Peyer's patch (tissue), 4 donors: Measurements from ENCODE around the gene PDE10A. TPM values are rescaled to one million over a fixed set of nuclear protein-coding genes. Genes with fewer than 3 reads are reported as not detected.

ENCODE experiments used
- DNase-seq, 3 donors: peaks; one replicate each; pipeline ENCODE4 v3.0.0-alpha.2; 2017 to 2019
- H3K27ac ChIP-seq, 4 donors: fragments of 200-600 bp; sonication (generic); one replicate each; pipeline ENCODE4 v1.5.1; 2016 to 2019
- H3K27me3 ChIP-seq, 2 donors: fragments of 200-600 bp; sonication (generic); one replicate each; pipeline ENCODE4 v1.5.1; 2019
- H3K36me3 ChIP-seq, 3 donors: fragments of 200-600 bp; sonication (generic); one replicate each; pipeline ENCODE4 v1.5.1; 2016 to 2019
- H3K4me1 ChIP-seq, 4 donors: fragments of 200-600 bp; sonication (generic); one replicate each; pipeline ENCODE4 v1.5.1; 2016 to 2019
- H3K4me3 ChIP-seq, 4 donors: fragments of 200-600 bp; sonication (generic); 1 replicate in 3 of 4; 2 replicates in 1 of 4; pipeline ENCODE4 v1.5.1; 2016 to 2019; ENCODE audit warnings: mild to moderate bottlenecking in 1 of 4
- H3K9me3 ChIP-seq, 4 donors: fragments of 200-600 bp; sonication (generic); one replicate each; pipeline ENCODE4 v1.5.1; 2016 to 2019; ENCODE audit warnings: mild to moderate bottlenecking in 1 of 4
- POLR2A ChIP-seq, 2 donors: fragments of 450-650 bp; IDR thresholded peaks; one replicate each; pipeline ENCODE4 v1.5.1; 2017; ENCODE audit warnings: antibody characterized with exemption in 2 of 2, mild to moderate bottlenecking in 2 of 2, moderate library complexity in 2 of 2
- total RNA-seq, 4 donors: library from RNA; depleted of rRNA; stranded (reverse); fragments of >200 nt; gene quantifications; one replicate each; pipeline ENCODE4 v1.1.0, GENCODE V29; 2016
- TF ChIP-seq, protein P1 (sequence below), 6 experiments: fragments of 450-650 bp in 4 of 6; fragments of 200-600 bp in 2 of 6; sonication (generic) in 1 of 6; IDR thresholded peaks; one replicate each; pipeline ENCODE4 v1.5.1; 2017 to 2019; ENCODE audit warnings: antibody characterized with exemption in 6 of 6, mild to moderate bottlenecking in 3 of 6, moderate library complexity in 1 of 6

Gene PDE10A
- total RNA-seq, 4 donors from 2014 or later = 0.35 to 8.8 (median 6.0) TPM

DNA sequence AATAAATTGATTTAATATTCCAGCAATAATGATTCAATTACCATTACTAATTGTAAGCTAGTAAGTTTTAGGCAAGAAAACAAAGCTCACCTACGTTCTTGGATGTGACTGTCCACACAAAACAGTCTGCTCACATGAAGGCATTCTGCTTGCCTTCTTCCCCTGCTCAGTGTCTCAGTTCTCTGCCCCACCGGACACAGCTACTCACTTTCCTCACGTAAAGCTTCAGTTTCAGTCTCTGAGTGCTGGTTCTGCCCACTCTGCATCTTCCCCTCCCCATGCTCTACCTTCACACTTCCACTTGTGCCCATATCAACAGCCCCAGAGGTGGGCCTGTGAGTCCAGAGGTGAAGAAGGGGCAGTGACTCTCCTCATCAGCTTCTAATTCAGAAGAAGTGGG lies 279.7 kb downstream of the PDE10A start:
- Histone ChIP-seq H3K4me3 (no peak overlapping the region), H3K27me3 (no peaks in the 10 kb centered on the region), H3K36me3 (no peaks in the 10 kb centered on the region), H3K9me3 (no peaks in the 10 kb centered on the region), H3K27ac (no peak overlapping the region), H3K4me1 (no peaks in the 10 kb centered on the region)
- no peak for DNase-seq
- TF ChIP-seq, protein P1, sequence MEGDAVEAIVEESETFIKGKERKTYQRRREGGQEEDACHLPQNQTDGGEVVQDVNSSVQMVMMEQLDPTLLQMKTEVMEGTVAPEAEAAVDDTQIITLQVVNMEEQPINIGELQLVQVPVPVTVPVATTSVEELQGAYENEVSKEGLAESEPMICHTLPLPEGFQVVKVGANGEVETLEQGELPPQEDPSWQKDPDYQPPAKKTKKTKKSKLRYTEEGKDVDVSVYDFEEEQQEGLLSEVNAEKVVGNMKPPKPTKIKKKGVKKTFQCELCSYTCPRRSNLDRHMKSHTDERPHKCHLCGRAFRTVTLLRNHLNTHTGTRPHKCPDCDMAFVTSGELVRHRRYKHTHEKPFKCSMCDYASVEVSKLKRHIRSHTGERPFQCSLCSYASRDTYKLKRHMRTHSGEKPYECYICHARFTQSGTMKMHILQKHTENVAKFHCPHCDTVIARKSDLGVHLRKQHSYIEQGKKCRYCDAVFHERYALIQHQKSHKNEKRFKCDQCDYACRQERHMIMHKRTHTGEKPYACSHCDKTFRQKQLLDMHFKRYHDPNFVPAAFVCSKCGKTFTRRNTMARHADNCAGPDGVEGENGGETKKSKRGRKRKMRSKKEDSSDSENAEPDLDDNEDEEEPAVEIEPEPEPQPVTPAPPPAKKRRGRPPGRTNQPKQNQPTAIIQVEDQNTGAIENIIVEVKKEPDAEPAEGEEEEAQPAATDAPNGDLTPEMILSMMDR (IDR thresholded peaks at IDR 0.05) = no peak
- no peak for TF ChIP-seq POLR2A (IDR thresholded peaks at IDR 0.05)

DNA sequence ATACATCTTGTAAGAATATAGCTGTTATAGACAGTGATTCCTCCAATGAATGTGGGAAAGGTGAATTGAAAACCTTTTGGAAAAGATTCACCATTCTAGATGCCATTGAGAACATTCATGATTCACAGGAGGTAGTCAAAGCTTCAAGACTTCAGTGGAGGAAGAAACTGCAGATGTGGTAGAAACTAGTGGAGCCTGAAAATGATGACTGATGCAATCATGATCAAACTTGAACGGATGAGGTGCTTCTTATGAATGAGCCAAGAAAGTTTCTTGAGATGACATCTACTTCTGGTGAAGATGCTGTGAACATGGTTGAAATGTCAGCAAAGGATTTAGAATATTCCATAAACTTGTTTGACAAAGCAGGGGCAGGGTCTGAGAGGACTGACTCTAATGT lies 286.9 kb downstream of the PDE10A start:
- Histone ChIP-seq H3K27me3 (no peaks in the 10 kb centered on the region), H3K9me3 (no peaks in the 10 kb centered on the region), H3K36me3 (no peaks in the 10 kb centered on the region), H3K27ac (no peak overlapping the region), H3K4me3 (no peak overlapping the region), H3K4me1 (no peaks in the 10 kb centered on the region)
- DNase-seq = no peak
- no peak for TF ChIP-seq POLR2A (IDR thresholded peaks at IDR 0.05)
- TF ChIP-seq, protein P1 (IDR thresholded peaks at IDR 0.05) = no peak

DNA sequence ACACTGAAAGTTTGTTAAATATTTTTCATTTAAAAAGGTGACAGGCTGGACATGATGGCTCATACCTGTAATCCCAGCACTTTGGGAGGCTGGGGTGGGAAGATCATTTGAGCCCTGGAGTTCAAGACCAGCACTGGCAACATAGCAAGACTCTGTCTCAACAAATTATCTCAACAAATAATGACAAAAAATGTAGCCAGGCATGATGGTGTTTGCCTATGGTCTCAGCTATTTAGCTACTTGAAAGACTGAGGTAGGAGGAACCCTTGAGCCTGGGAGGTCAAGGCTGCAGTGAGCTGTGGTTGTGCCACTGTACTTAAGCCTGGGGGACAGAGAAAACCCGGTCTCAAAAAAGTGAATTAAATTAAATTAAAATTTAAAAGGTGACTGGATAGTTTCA lies 297.7 kb downstream of the PDE10A start:
- H3K4me1 ChIP-seq = no peaks in the 10 kb centered on the region
- H3K36me3 ChIP-seq = no peaks in the 10 kb centered on the region
- H3K27ac ChIP-seq = no peak overlapping the region
- no peaks in the 10 kb centered on the region for H3K27me3 ChIP-seq
- H3K9me3 ChIP-seq = no peaks in the 10 kb centered on the region
- no peak for TF ChIP-seq POLR2A (IDR thresholded peaks at IDR 0.05)
- TF ChIP-seq, protein P1 (IDR thresholded peaks at IDR 0.05) = no peak
- DNase-seq = no peak
- no peak overlapping the region for H3K4me3 ChIP-seq

DNA sequence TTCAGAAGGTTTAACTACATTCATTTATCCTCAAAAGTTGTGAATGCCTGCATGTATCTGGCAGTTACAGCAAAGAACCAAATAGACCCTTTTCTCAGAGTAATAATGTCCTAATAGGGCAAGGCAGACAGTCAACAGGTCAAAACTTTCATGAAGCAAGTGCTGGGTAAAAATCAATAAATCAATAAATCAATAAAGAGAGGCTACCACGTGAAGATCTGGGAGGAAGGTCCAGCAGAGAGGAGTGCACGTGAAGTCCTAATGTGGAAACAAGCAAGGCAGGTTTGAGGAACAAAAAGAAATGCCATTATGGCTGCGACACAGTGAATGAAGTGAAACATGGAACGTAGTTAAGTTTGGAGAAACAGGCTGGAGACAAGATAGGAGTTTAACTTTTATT lies 317.3 kb downstream of the PDE10A start:
- no peak for DNase-seq
- Histone ChIP-seq H3K4me1 (no peaks in the 10 kb centered on the region), H3K4me3 (no peak overlapping the region), H3K36me3 (no peaks in the 10 kb centered on the region), H3K27me3 (no peaks in the 10 kb centered on the region), H3K9me3 (peaks cover 0 to 4% (median 0%) of the 10 kb centered on the region in 4 donors), H3K27ac (no peak overlapping the region)
- TF ChIP-seq, protein P1 (IDR thresholded peaks at IDR 0.05) = no peak
- TF ChIP-seq POLR2A (IDR thresholded peaks at IDR 0.05) = no peak

DNA sequence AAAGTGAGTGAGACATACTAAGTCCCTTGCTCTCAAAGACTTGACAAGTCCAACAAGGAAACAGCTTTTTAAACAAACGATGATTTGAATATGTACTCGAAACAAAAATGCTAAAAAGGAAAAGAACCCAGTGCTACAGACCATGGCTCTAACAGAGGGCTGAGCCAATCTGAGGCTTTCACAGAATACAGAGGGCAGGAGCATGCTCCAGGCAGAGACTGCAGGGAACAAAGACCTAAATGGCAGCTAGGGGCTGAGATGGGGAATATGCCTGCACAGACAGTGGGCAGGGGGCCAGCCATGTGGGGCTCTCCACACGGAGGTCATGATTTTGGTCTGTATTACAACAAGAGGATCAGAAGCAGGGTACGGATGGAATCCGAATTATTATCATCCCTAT lies 322.5 kb downstream of the PDE10A start:
- Histone ChIP-seq H3K4me1 (no peaks in the 10 kb centered on the region), H3K27ac (no peak overlapping the region), H3K9me3 (no peaks in the 10 kb centered on the region), H3K4me3 (no peak overlapping the region), H3K27me3 (no peaks in the 10 kb centered on the region), H3K36me3 (no peaks in the 10 kb centered on the region)
- TF ChIP-seq, protein P1 (IDR thresholded peaks at IDR 0.05) = no peak
- TF ChIP-seq POLR2A (IDR thresholded peaks at IDR 0.05) = no peak
- DNase-seq = no peak

DNA sequence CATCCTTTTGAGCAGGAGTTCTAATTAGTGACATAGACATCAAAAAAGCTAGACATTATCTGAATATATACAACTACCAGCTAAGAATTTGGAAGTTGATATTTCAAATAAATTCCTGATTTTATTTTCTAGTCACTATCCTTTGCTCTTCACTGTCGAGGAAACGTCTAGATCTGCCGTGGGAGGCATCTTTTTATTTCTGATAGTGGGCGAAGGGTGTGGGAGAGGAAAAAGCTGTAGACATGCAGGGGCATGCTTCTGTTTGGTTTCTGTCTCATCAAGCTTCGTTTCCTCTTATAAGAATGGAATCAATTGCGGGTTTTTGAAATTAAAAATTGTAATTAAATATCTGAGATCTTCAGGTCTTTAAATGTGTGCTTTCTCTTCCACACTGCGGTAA lies 337.4 kb downstream of the PDE10A start:
- Histone ChIP-seq H3K4me3 (no peak overlapping the region), H3K4me1 (no peaks in the 10 kb centered on the region), H3K27ac (no peak overlapping the region), H3K27me3 (no peaks in the 10 kb centered on the region), H3K9me3 (peaks cover 0 to 12% (median 0%) of the 10 kb centered on the region in 4 donors), H3K36me3 (no peaks in the 10 kb centered on the region)
- TF ChIP-seq, protein P1 (IDR thresholded peaks at IDR 0.05) = no peak
- TF ChIP-seq POLR2A (IDR thresholded peaks at IDR 0.05) = no peak
- DNase-seq = no peak
